Stimulated activated CD4-positive, alpha-beta T cell treated with anti-CD3 and anti-CD28 coated beads, TNF-alpha, amount 100 ng/mL, for 1 hour (primary cell): ENCODE measurements around the gene IQSEC1.

Experiments
- DNase-seq, 3 donors: peaks; one replicate each; pipeline ENCODE4 v3.0.0-alpha.2; 2020; ENCODE audit warnings: low read depth in 3 of 3, low spot score in 1 of 3

IQSEC1 gene

DNA sequence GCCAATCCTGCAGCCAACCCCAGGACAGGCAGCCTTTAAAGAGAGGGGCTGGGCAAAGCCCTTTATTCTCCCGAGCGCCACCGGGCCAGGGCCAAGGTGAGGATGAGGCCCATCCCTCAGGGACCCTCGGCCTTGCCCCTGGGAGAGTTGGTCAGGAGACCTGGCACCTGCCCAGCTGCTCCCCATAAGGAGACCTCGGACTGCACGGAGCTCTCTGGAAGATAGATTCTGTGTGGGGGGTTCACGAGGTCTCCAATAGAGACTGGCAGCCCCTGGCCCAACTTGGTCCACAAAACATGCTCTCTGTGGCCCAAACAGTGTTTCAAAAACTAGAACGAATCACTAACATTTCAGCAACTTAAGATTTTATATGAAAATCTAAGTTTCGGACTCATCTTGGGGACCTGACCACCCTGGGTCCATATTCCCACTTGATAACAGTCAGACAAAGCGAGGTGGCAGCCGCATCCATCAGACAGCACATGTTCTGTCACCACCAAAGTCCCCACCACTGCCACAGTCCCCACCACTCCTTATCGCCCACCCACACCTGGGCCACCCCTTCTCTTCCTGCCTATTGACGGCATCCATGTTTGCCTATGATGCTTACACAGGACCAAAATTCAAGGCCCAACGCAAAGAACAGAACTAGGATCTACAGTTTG lies 117.4 kb downstream of the IQSEC1 start:
- no peak for DNase-seq

DNA sequence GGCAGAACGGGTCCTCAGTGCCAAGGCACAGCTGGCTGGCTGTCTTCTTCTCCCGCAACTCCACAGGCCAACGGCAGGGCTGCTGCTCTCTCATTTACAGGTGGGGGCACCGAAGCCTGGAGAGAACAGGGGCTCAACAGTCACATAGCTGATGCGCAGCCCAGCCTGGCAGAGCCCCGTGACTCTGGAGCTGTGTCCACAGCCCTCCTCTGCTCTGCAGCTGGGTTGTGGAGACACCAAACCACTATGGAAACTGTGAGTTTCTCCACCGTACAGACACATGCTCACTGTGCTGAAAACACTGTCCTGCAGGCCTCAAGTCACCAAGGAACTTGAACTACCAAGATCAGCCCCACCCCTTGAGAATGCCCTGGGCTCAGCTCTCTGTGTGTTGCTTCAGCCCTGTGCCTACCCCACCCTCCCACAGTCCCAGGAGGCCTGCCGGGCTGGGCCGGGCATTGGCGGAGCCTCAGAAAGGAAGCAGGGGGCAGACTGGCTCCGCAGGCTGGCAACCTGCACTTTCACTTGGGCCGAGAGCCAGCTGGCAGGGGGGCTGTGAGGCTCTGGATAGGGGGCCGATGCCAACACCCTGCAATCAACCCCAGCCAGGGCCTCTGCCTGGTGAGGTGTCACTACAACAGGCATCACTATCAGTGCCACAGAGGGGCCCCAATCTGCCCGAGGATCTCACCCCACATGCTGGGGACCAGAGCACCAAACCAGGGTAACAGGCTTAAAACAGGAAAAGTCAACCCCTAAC lies 118.2 kb downstream of the IQSEC1 start:
- no peak for DNase-seq

DNA sequence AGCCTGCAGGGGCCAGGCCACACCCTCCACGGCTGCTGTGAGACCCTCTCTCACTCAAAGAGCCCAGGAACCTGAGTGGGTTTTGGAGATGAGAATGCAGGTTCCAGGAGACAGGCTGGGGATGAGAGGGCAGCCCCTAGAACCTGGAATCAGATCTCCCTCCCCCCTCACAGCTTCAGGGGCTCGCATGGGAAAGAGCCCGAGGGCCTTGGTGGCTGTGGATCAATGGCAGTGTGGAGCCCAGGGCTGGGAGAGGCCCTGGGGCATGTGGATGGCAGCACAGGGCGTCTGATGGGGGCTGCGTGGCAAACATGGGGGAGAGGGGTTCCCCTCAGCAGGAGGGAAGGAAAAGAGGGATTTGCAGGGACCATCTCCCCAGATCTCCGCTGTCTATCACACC lies 119.0 kb downstream of the IQSEC1 start:
- DNase-seq: no peak

DNA sequence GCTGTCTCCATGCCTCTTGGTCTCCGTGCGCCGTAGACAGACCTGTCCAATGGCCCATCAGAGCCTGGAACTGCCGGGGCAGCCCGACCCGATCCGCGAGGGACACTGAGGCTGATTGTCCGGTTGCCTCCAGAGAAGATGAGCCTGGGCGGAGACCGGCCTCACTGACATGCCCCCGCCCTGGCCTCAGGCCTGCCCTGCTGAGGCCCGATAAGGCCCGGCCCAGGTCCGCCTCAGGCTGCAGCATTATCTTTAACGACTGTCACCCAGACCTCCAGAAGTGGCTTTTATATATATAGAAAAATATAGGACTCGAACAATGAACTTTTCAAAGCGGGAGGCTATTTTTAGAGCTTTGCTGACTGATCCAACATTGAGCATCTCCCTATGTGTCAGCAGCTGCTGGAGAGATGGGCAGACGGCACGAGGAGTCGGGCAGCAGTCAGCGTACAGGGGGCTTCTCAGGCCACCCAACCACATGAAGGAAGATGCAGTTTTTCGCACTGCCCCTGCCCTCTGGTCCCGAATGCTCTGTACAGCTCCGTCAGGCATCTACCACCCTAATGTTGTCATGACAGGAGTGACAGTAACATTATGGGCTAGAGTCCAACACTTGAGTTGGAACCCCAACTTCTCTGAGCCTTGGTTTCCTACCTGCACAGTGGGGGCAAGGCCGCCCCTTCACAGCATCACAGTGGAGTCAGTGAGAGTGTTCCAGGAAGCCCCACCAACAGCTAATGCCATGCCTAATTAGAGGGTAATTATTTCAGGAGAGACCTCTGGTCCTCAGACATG lies 119.8 kb downstream of the IQSEC1 start:
- DNase-seq: no peak

DNA sequence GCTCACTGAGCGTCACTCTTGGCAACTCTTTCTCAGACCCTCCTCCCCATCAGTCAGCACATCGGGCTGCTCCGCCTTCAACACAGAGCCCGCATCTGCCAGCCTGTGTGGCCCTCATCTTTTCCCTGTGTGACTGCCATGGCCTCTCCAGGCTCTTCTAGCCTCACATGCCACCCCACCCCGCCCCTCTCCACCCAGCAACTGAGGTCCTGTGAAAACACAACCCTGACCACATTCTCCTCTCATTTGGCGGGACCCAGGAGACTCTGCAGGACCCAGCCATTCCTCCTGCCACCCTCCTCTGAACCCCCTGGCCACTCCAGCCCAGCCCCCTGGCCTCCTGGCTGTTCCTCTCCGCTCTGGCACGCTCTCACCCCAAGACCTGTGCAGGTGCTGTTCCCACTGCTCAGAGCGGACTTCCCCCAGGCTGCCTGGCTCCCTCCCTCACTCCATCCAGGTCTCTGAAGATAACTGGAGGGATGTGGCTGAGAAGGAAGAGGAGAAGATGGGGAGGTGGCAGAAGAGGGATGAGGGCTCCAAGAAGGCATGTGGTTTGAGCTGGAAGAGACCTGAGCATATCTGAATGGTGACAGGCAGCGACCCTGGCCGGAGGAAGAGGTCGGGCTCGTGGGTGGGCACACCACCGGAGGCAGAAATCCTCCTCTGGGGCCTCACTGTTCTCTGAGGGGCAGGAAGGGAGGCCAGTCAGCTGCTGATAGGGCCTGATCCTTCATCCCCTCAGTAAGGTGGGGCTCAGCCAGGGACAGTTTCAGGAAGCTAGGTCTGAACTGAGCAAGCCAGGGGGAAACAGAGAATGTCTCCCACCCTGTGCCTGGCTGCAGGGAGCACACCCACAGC lies 120.7 kb downstream of the IQSEC1 start:
- no peak for DNase-seq

DNA sequence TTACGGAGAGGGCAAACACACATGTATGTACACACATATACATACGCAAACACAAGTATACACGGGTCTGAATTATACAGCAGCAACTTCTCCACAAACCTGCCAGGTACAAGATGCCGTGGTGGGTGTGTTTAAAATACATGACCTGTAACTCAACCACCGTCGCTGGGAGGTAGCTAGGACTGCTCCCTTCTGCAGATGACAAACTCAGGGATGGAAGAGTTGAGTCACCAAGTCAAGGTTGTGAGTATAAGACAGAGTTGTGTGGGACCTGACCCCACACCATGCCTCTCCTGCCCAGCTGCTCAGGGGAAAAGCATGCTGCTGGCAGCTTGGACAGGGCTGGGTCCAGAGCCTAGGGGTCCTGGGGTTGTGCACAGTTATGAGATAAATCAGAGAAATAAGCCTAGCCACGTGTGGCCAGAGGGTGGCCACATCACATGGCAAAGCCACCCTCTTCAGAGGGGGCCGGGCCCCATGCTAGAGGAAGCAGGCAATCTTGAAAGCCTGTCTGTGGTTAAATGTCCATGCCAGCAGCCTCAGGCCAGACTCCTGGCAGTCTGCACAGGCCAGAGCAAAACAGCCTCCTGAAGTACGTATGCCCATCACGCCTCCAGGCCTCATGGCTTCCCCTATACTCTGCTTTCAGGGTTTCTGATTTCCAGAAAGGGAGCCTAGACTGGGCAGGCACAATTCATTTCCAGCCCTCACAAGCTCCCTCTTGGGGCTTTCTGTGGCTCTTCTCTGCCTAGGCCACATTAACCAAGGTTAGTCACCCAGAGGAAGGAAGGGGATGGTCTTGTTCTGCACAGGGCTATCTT lies 124.1 kb downstream of the IQSEC1 start:
- DNase-seq: no peak

DNA sequence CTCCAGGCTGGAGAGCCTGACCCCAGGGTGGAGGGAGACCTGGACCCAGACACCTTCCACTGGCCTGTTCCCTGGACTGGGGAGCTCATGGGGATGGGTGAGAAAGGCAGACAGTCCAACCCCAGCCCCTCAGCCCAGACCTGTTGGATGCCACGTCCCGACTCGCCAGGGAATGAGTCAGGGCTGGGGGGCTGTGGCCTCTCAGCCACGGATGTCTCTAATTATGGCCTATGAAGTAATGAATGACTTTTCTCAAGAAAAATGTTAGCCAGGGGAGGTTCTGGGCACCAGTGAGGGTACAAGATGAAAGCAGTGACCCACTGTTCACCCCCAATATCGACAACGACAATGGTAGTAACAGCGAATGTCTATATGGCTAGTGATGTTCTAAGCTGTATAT lies 124.9 kb downstream of the IQSEC1 start:
- no peak for DNase-seq

DNA sequence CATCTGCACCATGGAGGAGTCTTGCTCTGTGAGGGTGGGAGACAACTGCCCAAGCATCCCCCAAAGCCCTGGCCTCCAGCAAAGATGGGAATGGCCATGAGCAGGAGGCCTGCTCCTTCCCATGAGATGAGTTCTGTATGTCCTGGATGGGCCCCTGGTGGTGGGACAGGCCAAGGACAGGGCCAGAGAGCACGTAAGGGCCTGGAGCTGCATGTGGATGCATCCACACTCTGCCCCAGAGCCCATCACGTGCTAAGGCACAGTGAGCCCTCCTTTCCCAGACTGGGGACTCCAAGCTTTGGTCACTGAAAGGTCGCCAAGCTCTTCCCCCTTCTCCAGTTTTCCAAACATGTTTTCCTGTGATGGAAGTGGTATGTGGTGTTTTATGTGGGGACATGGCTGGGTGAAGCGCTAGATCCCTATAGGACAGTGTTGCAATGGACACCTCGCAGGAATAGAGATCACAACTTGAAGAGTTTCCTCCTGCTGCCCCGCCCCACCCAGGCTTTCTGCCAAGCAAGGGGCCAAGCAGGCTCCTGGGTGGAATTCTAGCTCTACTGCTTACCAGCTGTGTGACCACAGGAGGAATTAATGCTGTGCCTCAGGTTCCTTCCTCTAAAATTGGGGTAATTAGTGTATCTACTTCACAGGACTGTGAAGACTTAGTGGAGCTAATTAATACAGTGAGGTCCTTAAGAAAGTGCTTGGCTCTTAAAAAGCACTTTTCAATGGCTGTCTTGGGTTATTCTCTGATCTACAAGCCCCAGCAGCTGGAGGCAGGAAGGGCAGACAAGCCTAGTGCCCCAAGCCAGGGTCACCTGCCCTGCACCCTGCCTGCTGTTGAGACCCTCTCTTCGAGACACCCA lies 125.5 kb downstream of the IQSEC1 start:
- no peak for DNase-seq

DNA sequence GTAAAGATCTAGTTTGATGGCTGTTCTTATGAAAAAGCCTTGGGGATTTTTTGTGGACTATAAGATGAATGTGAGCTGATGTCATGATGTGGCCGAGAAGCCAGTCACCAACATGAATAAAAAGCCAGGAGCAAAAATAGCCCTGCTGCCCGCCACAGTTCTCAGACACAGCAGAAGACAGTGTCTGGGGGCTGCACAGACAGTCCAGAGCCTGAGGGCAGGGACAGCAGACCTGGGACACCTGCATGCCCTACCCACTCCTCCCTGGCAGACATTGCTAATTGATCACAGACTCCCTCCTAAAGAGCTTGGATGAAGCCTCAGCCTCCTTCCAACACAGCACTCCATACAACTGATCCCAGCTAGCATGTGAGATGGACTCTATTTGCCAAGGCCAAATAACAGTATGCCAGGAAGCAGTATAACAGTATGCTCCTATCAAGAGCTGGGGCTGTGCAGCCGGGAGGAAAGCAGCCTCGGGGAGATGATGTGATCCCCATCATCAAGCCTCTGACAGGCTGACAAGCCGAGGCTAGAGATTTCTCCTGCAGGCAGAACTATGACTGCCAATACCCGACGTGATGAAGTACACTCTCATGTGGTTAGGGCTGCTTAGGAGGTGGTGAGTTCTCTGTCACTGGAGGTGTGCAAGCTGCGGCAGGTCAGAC lies 126.4 kb downstream of the IQSEC1 start:
- DNase-seq: no peak

DNA sequence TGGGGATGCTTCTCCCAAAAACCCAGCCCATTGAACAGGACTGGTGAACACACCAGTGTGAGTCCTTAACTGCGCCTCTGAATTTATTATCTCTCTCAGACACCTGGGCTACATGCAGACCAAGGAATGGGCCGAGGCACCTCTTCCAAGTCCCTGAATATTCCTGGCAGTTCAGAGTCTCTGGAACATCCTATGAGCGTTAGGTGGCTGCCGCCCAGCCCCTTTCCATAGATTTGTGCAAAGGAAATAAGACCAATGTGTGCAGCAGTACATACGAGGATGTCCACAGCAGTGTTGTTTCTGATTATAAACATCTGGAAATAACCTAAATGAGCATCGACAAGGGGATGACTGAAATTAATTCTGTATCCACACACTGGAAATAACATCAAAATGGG lies 127.0 kb downstream of the IQSEC1 start:
- no peak for DNase-seq

DNA sequence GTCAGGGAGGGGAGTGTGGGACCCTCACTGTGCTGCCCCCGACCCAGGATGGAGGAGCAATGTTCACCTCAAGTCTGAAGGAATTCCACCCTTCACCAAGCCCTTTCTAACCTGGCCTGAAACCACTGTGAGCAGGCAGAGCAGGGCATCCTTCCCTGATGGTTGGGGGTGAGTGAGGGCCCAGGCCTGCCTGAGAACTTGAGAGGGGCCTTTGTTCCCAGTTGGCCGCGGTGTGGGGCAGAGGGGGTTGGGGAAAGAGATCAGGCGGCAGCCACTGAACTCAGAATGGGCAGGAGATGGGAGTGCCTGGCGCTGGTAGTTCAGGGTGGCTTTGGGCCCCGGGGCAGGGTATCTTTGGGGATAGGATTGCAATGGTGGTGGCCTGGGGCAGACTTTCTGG lies 128.4 kb downstream of the IQSEC1 start:
- DNase-seq: no peak

DNA sequence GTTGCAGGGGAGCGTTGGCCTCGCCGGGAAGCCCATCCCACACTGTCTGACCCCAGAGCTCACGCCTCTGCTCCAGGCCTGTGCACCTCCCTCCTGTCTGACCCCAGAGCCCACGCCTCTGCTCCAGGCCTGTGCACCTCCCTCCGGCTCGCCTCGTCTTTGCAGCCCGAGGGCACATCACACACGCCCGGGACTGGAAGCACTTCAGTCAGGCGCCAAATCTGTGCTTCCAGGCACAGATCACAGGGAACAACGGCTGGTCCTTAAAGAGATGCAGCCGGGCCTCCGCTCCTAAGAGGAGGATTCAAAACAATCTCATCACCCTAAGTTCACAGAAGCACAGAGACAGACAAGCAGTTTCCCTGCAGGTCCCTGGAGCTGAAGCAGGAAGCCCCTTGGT lies 128.8 kb downstream of the IQSEC1 start:
- no peak for DNase-seq

DNA sequence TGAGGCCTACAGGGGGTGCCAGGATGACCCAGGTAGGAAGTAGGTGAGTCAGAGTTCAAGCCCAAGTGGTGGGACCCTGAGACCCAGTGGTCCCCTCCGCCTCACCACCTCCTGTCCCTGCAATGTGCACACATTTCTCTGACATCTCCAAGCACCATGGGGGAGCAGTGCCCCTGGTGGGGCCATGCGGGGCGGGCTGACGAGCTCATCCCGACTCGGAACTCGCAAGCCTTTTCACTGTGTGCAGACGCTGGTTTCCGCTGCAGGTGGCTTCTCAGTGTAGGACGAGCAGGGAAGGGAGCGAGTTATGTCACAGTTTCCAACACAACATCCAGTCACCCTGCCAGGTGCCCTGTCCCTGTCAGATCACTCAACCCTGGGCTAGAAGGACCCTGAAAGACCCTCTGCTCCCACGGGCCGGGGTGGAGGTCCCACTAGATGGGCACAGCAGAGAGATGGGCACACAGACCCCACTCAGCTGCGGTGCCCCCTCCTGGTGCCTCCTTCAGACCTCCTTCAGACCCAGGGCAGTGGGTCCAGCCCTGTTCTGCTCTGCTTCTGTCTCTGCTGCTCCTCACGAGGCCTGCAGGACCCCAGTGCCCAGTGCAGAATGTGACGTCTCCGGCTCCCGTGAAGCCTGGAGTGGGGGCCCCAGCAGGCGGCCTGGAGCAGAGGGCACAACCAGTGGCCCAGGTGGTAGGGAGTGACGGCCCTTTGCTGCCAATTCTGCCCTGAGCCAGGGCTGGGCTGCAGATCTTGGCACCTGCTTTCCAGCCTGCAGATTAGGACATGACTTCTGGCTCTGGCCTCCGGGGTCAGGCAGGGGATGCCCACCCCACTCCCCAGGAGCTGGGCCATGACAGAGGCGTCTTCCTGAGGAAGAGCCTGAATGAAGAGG lies 129.9 kb downstream of the IQSEC1 start:
- no peak for DNase-seq

DNA sequence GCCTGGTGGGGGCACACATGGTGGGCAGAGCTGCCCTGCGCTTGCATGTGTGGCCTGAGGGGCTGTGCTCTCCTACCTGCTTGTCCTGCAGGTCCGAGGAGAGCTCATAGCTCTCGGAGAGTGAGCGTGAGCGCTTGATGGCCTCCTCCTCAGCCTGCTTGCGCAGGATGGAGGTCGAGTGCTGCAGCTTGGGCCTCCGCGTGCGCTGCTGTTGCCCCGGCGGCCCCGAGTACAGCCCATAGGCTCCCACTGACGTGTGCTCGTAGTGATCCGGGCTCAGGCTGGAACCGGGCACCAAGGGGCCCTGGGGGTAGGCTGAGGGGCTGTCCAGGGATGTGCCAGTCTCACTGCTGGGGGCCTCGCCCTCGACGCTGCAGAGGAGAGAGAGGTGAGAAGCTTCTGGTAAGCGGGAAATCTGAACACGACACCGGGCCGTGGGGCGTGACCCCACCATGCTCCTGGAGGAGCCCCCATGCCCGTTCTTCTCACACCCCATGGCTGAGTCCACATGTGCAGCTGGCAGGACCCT lies 131.7 kb downstream of the IQSEC1 start:
- DNase-seq: no peak

DNA sequence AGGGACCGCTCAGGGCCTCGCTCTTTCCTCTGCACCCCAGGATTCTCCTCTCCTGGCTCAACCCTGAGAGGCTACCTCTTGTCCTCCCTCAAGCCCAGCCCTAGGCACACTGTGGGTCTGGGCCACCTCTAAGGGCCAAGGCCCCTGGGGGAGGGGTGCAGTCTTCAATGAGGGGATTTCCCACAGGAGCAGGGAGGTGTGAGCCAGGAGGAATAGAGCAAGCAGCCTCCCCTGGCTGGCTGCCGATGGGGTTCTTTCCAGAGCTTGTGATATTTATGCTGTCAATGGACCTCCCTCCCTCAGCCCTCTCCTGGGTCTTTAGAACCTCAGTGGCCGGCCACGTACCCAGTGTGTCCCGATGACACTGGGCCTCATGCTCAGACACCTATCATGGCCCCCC lies 132.4 kb downstream of the IQSEC1 start:
- DNase-seq: no peak

DNA sequence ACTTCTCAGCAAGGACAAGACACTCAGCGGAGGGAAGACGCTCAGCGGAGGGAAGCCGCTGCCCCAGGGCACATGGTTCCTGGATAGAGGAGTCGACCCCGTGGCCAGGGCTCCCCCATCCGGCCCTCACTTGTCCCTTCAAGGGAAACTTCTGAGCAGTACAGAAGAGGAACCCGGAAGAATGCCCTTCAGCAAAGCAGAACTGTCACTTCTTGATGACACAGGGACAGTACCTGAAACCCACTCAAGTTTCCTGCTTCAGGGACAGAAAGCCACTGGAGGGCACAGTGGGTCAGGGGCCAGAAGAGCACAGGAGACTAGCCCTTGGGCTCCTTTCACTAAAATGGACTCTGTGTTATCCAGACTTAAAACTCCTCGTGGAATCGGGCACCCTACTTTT lies 134.1 kb downstream of the IQSEC1 start:
- DNase-seq: no peak

DNA sequence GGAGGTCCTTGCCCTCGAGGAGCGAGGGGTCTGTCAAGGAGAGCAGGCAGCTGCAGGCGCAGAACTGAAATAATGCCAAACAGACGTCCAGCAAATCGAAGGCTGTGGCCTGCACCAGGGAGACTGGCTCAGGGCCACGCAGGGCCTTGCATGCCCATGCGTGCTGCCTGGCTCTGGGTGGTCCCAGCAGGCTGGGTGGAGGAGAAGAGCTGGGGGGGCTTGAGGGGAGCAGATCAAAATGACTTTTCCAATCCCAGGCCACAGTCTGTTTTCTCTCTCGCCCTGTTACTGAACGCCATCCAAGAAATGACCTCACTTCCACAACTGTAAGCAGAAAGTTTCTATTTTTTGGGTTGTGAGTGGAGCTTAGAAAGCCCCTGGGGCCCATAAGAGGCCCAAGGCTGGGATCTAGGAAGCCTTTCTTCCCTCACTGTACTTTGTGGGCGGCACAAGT lies 134.9 kb downstream of the IQSEC1 start:
- no peak for DNase-seq
